Spinal cord (tissue), 10 donors: ENCODE results near the gene KIF5C. TPM values are rescaled to one million over a fixed set of nuclear protein-coding genes. Genes with fewer than 3 reads are reported as not detected.
"Not testable (repeated sequence)": the region's sequence is repeated elsewhere in the genome, so short reads cannot be mapped to it uniquely, and the experiment has no call there.

Experiments used
- DNase-seq, 6 donors: peaks; one replicate each; pipeline versions ENCODE4 v3.0.0 to v3.0.0-alpha.2; 2013 to 2015; ENCODE audit warnings: low spot score in 6 of 6, low read depth in 4 of 6
- H3K27ac ChIP-seq: one replicate; pipeline ENCODE4 v1.5.1; 2013; ENCODE audit warnings: low read depth, low read length, control low read depth
- H3K27me3 ChIP-seq: one replicate; pipeline ENCODE4 v1.6.1; 2013; ENCODE audit warnings: low read length; ENCODE audit not compliant: control insufficient read depth, insufficient read depth
- H3K36me3 ChIP-seq: one replicate; pipeline ENCODE4 v1.6.1; 2013; ENCODE audit warnings: low read length; ENCODE audit not compliant: control insufficient read depth, insufficient read depth
- H3K4me1 ChIP-seq: one replicate; pipeline ENCODE4 v1.6.1; 2013; ENCODE audit warnings: low read length; ENCODE audit not compliant: control insufficient read depth, insufficient read depth
- H3K4me3 ChIP-seq: one replicate; pipeline ENCODE4 v1.5.1; 2013; ENCODE audit warnings: low read depth, low read length, control low read depth
- H3K9me3 ChIP-seq: one replicate; pipeline ENCODE4 v1.6.1; 2013; ENCODE audit warnings: low read length; ENCODE audit not compliant: control insufficient read depth, insufficient read depth
- WGBS: methylation state at CpG from one replicate; pipeline ENCODE4 v1.1.5; 2013; ENCODE audit warnings: missing lambda C conversion rate; ENCODE audit not compliant: insufficient coverage; 5-methylcytosine and 5-hydroxymethylcytosine counted together
- polyA plus RNA-seq, 2 donors: library from polyadenylated mRNA; unstranded; fragments of 120-200 nt; gene quantifications; one replicate each; pipeline ENCODE4 v1.2.1, GENCODE V29; 2013; ENCODE audit not compliant: insufficient read length in 2 of 2
- total RNA-seq, 2 donors: library from RNA; depleted of rRNA in 1 of 2; stranded (reverse); fragments of 120-200 nt in 1 of 2; fragments of >200 nt in 1 of 2; gene quantifications; one replicate each; pipeline versions ENCODE4 v1.2.3 to v1.2.4, GENCODE V29; 2013 to 2014
- donor health status: healthy.

The KIF5C gene
- total and polyA plus RNA-seq, 4 donors = 79.2 to 279 (median 210) TPM

GRCh38 chr2:148978706-148979105 lies 103.7 kb downstream of the KIF5C start:
- Histone ChIP-seq H3K4me1 (no peaks in the 10 kb centered on the region), H3K27ac (no peak overlapping the region), H3K36me3 (peaks cover 13% of the 10 kb centered on the region), H3K9me3 (no peaks in the 10 kb centered on the region), H3K4me3 (no peak overlapping the region), H3K27me3 (no peaks in the 10 kb centered on the region)
- WGBS = no CpG with 5 or more reads among the region's 2 CpGs
- DNase-seq = peak in 1 of 6 donors; percentile 13

GRCh38 chr2:148979164-148979918 lies 104.3 kb downstream of the KIF5C start:
- no peak overlapping the region for H3K4me3 ChIP-seq
- H3K4me1 ChIP-seq = no peaks in the 10 kb centered on the region
- H3K36me3 ChIP-seq = peaks cover 15% of the 10 kb centered on the region
- peak in 1 of 6 donors; percentile 10 for DNase-seq
- no peaks in the 10 kb centered on the region for H3K27me3 ChIP-seq
- no peaks in the 10 kb centered on the region for H3K9me3 ChIP-seq
- H3K27ac ChIP-seq = no peak overlapping the region
- no CpG with 5 or more reads among the region's 6 CpGs for WGBS

DNA sequence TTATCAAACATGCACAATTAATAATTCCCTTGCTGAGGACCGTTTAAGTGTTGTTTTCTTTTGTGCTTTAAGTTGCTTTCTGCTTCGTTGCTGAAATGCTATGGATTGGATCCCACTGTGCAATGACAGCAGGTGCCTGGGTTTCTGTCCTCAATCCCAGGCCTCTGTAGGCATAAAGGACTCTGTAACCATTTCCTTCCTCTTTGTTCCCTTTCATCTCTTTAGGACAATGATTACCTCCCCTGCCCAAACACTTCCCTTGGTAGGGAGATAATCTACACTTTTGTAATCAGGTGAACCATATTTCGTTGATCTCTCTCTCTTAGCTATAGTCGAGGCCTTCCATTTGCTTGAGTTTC lies 104.9 kb downstream of the KIF5C start:
- H3K36me3 ChIP-seq = peaks cover 21% of the 10 kb centered on the region
- no peaks in the 10 kb centered on the region for H3K4me1 ChIP-seq
- H3K27ac ChIP-seq = no peak overlapping the region
- H3K27me3 ChIP-seq = no peaks in the 10 kb centered on the region
- no peak for DNase-seq
- no peak overlapping the region for H3K4me3 ChIP-seq
- WGBS = no CpG with 5 or more reads among the region's 4 CpGs
- no peaks in the 10 kb centered on the region for H3K9me3 ChIP-seq

DNA sequence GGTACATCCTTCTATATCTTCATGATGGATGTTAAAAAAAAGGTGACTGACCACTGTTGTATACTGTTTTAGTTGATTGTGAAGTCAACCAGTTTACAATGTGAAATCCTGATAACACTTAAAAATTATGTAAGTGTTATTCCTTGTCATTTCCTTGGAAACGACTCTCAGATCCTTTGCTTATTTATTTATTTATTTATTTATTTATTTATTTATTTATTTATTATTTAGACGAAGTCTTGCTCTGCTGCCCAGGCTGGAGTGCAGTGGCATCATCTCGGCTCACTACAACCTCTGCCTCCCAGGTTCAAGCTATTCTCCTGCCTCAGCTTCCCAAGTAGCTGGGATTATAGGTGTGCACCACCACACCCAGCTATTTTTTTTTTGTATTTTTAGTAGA lies 105.5 kb downstream of the KIF5C start:
- DNase-seq = not testable (repeated sequence)

DNA sequence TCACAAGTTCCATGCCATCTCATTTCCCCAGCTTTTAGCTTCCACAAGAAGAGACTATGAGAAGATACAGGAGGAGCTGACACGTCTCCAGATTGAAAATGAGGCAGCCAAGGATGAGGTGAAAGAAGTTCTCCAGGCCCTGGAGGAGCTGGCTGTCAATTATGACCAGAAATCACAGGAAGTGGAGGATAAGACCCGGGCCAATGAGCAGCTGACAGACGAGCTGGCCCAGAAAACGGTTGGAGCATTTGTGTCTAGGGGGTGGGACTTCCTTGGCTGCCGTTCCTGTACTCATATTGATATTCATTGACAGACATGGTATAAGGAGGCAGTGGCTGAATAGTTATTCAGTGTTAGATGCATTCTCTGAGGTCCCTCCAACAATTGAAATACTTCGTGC lies 106.3 kb downstream of the KIF5C start:
- Histone ChIP-seq H3K27ac (no peak overlapping the region), H3K36me3 (peaks cover 20% of the 10 kb centered on the region), H3K9me3 (no peaks in the 10 kb centered on the region), H3K4me3 (no peak overlapping the region), H3K4me1 (no peaks in the 10 kb centered on the region), H3K27me3 (no peaks in the 10 kb centered on the region)
- DNase-seq = peak in 1 of 6 donors; percentile 79
- 77% methylated on average over 3 of the region's 6 CpGs for WGBS

More for the DNA sequence above, 105.5 kb downstream of the KIF5C start:
- no CpG with 5 or more reads among the region's 3 CpGs for WGBS
- H3K4me1 ChIP-seq, H3K27ac ChIP-seq, H3K4me3 ChIP-seq, H3K27me3 ChIP-seq, H3K9me3 ChIP-seq: not testable (repeated sequence)
- peaks cover 21% of the 10 kb centered on the region for H3K36me3 ChIP-seq

GRCh38 chr2:148981781-148982180 lies 106.8 kb downstream of the KIF5C start:
- 90% methylated on average over 2 of the region's 3 CpGs for WGBS
- Histone ChIP-seq H3K36me3 (peaks cover 18% of the 10 kb centered on the region), H3K4me1 (no peaks in the 10 kb centered on the region), H3K27ac (no peak overlapping the region), H3K9me3 (no peaks in the 10 kb centered on the region), H3K27me3 (no peaks in the 10 kb centered on the region), H3K4me3 (no peak overlapping the region)
- DNase-seq = peak in 1 of 6 donors; percentile 64

- no peak overlapping the region for H3K4me3 ChIP-seq
- 63% methylated on average over 3 of the region's 5 CpGs for WGBS
- H3K36me3 ChIP-seq = peaks cover 18% of the 10 kb centered on the region
- peak overlapping the region; percentile 1 for H3K27ac ChIP-seq
- H3K9me3 ChIP-seq = no peaks in the 10 kb centered on the region
- no peaks in the 10 kb centered on the region for H3K27me3 ChIP-seq
- peak in 2 of 6 donors; percentile 17 to 87 for DNase-seq
- H3K4me1 ChIP-seq = no peaks in the 10 kb centered on the region
Measured at GRCh38 chr2:148982282-148982681, 107.3 kb downstream of the KIF5C start.

DNA sequence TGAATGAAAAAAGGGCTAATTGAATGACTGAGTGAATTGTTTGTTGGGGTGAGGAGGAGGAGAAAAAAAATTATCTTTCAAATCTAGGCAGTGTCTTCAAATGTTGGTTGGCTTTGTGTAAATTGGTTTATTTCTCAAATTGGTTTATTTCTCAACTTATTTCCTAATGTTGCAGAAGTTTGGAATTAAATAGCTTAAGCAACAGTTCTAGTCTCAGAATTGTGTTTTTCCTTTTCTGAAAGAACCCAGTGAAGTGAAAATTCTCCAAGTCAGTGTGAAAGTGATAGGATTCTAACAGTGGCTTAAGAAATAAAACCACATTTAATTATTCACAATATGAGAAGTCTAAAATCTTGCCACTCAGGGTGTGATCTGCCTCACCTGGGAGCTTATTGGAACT lies 108.9 kb downstream of the KIF5C start:
- Histone ChIP-seq H3K36me3 (peaks cover 18% of the 10 kb centered on the region), H3K9me3 (no peaks in the 10 kb centered on the region), H3K4me1 (no peaks in the 10 kb centered on the region), H3K4me3 (no peak overlapping the region), H3K27ac (no peak overlapping the region), H3K27me3 (no peaks in the 10 kb centered on the region)
- DNase-seq = no peak

- no peak for DNase-seq
- Histone ChIP-seq H3K9me3 (no peaks in the 10 kb centered on the region), H3K27me3 (no peaks in the 10 kb centered on the region), H3K4me3 (no peak overlapping the region), H3K4me1 (no peaks in the 10 kb centered on the region), H3K36me3 (peaks cover 18% of the 10 kb centered on the region), H3K27ac (no peak overlapping the region)
Measured at GRCh38 chr2:148984449-148984848, 109.4 kb downstream of the KIF5C start.

DNA sequence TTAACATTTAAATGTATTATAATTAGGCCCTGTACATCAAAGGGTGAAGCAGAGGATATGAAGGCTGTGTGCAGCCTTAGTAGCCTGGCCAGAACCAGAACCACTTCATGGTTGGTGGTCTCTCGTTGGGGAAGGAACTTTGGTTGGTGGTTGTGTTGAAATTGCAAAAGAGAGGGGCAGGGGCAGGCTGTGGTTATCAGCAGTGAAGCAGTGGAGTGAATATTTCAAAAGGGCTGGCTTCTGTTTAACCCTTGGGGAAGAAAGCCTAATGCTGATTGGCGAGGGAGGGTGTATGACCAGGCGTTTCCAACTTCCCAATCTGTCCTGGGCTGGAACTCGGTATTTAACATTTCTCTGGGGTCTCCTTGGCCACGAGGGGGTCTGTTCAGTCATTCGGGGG lies 112.3 kb downstream of the KIF5C start:
- H3K36me3 ChIP-seq = peaks cover 13% of the 10 kb centered on the region
- H3K4me3 ChIP-seq = no peak overlapping the region
- no peaks in the 10 kb centered on the region for H3K27me3 ChIP-seq

More for the DNA sequence above, 112.3 kb downstream of the KIF5C start:
- H3K9me3 ChIP-seq = no peaks in the 10 kb centered on the region
- H3K27ac ChIP-seq = no peak overlapping the region
- no peaks in the 10 kb centered on the region for H3K4me1 ChIP-seq
- 80% methylated on average over 3 of the region's 6 CpGs for WGBS
- no peak for DNase-seq
